Mesothelial cell of epicardium (in vitro differentiated cells): Measurements from ENCODE around the gene FAM78A. TPM values are rescaled to one million over a fixed set of nuclear protein-coding genes. Genes with fewer than 3 reads are reported as not detected.

Experiments
- DNase-seq, 2 experiments: peaks; one replicate each; pipeline ENCODE4 v3.0.0; 2021; ENCODE audit warnings: low spot score in 2 of 2; ENCODE audit not compliant: unreplicated experiment in 2 of 2
- H3K27ac Mint-ChIP-seq: 2 replicates; pipeline ENCODE4 v1.8.0; 2021; ENCODE audit warnings: mixed read lengths
- H3K27me3 Mint-ChIP-seq: 2 replicates; pipeline ENCODE4 v1.8.0; 2021; ENCODE audit warnings: low read depth, mixed read lengths
- H3K36me3 Mint-ChIP-seq: 2 replicates; pipeline ENCODE4 v1.8.0; 2021; ENCODE audit warnings: mixed read lengths
- H3K4me1 Mint-ChIP-seq: 2 replicates; pipeline ENCODE4 v1.8.0; 2021; ENCODE audit warnings: mixed read lengths
- H3K4me3 Mint-ChIP-seq: 2 replicates; pipeline ENCODE4 v1.8.0; 2021; ENCODE audit warnings: mild to moderate bottlenecking, moderate library complexity, mixed read lengths
- H3K9me3 Mint-ChIP-seq: 2 replicates; pipeline ENCODE4 v1.8.0; 2021; ENCODE audit warnings: mixed read lengths
- total RNA-seq: library from RNA; stranded (reverse); gene quantifications from 3 replicates; pipeline ENCODE4 v1.2.1, GENCODE V29; 2021
- TF ChIP-seq, protein P1 (sequence below): fragments of 200-600 bp; sonication (generic); IDR thresholded peaks from one replicate; pipeline ENCODE4 v1.5.0; 2021; ENCODE audit warnings: antibody characterized with exemption; ENCODE audit not compliant: unreplicated experiment

The FAM78A gene
- total RNA-seq, 1 donor from 2014 or later: 0.80 TPM

- TF ChIP-seq, protein P1, sequence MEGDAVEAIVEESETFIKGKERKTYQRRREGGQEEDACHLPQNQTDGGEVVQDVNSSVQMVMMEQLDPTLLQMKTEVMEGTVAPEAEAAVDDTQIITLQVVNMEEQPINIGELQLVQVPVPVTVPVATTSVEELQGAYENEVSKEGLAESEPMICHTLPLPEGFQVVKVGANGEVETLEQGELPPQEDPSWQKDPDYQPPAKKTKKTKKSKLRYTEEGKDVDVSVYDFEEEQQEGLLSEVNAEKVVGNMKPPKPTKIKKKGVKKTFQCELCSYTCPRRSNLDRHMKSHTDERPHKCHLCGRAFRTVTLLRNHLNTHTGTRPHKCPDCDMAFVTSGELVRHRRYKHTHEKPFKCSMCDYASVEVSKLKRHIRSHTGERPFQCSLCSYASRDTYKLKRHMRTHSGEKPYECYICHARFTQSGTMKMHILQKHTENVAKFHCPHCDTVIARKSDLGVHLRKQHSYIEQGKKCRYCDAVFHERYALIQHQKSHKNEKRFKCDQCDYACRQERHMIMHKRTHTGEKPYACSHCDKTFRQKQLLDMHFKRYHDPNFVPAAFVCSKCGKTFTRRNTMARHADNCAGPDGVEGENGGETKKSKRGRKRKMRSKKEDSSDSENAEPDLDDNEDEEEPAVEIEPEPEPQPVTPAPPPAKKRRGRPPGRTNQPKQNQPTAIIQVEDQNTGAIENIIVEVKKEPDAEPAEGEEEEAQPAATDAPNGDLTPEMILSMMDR: no peak
- Mint-ChIP-seq H3K9me3 (no peaks in the 10 kb centered on the region), H3K27ac (no peak overlapping the region), H3K4me1 (peaks cover 1% of the 10 kb centered on the region), H3K27me3 (no peaks in the 10 kb centered on the region), H3K36me3 (no peaks in the 10 kb centered on the region), H3K4me3 (no peak overlapping the region)
- no peak for DNase-seq
Measured at GRCh38 chr9:131257266-131258025, 18.9 kb downstream of the FAM78A start.

DNA sequence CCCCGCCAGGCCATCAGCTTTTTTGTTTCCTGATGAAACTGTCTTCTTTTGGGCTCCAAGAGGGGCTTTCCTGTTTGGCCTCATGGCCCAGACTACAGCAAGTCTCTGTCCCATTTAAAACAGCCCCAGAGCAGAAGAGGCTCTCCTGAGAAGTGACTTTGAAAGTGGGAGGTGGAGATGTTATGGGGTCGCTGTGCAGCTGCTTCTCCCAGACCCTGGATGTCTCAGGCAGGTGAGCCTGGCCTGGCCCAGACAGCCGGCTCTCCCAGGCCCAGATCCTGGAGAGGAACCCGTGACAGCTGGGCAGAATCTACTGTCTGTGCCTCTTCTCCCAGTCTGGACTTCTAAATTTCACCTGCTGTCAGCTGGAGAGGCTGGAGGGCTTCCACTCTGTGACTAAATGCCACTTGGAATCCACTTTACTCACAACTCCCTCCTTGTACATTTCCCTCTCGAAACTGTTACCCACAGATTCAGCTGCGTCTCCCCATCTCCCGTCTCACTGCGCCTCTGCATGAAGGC lies 20.6 kb downstream of the FAM78A start:
- Mint-ChIP-seq H3K36me3 (no peaks in the 10 kb centered on the region), H3K4me3 (no peak overlapping the region), H3K27me3 (no peaks in the 10 kb centered on the region), H3K27ac (peak overlapping the region; percentile 4), H3K4me1 (peaks cover 1% of the 10 kb centered on the region), H3K9me3 (no peaks in the 10 kb centered on the region)
- DNase-seq: no peak
- TF ChIP-seq, protein P1: no peak

DNA sequence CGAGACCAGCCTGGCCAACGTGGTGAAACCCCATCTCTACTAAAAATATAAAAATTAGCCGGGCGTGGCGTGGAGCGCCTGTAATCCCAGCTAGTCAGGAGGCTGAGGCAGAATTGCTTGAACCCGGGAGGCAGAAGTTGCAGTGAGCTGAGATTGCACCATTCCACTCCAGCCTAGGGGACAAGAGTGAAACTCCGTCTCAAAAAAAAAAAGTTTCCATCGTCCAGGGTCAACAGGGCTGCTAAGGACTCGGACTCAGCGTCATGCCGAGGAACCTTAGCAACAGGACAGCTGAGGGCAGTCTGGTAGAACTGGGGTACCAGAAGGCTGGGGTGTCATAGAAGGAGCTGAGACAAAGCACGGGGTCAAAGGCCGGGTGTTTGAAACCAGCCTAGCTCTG lies 21.7 kb downstream of the FAM78A start:
- TF ChIP-seq, protein P1: no peak
- Mint-ChIP-seq H3K36me3 (no peaks in the 10 kb centered on the region), H3K27me3 (no peaks in the 10 kb centered on the region), H3K27ac (no peak overlapping the region), H3K4me3 (no peak overlapping the region), H3K4me1 (peaks cover 1% of the 10 kb centered on the region), H3K9me3 (no peaks in the 10 kb centered on the region)
- no peak for DNase-seq

DNA sequence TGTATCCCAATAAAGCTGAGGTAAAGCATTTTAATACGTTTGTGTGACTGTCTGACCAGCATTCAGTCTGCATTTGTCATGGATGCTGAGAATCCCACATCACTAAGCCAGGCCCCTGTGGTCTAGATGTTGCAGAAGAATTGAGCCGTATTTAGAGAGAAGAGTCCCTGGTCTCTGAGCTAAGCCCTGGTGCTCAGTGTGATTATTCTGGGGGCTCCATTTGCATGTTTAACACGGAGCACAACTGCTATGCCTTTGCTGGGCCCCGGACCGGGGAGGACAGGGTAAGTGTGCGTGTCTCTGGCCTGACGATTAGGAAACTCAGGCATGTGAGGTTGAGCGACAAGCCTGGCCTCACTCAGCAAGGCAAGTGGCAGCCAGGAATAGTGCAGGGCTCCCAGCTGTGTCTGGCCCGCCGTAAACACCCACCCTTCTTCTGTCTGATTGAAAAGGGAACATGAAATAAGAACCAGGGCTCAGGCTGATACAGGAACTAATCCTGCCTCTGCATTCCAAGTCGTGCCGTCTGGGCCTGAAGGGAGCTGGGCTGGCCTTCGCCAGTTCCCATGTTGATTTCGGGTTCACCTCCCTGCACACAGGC lies 22.3 kb downstream of the FAM78A start:
- Mint-ChIP-seq H3K27me3 (no peaks in the 10 kb centered on the region), H3K36me3 (no peaks in the 10 kb centered on the region), H3K4me3 (no peak overlapping the region), H3K4me1 (peaks cover 1% of the 10 kb centered on the region), H3K9me3 (no peaks in the 10 kb centered on the region), H3K27ac (no peak overlapping the region)
- TF ChIP-seq, protein P1: no peak
- DNase-seq: no peak

DNA sequence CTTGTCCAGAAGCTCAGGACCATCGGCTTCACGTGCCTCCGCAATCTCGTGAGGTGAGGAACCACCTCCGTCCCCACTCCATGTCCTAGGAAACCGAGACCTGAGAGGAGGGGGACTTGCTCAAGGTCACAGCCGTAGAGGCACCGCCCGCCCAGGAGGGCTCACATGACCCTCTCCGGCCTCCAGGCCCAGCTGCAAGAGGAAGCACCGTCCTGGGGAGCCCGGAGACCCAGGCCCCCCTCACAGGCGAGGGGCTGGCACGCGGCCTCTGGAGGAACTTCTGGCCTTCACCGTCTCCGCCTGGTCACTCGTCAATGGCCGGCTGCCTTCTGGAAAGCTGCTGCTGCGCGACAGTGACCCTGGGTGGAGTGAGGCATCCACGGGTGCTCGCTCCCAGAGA lies 24.2 kb downstream of the FAM78A start:
- Mint-ChIP-seq H3K4me3 (no peak overlapping the region), H3K27me3 (no peaks in the 10 kb centered on the region), H3K27ac (no peak overlapping the region), H3K36me3 (no peaks in the 10 kb centered on the region), H3K9me3 (no peaks in the 10 kb centered on the region), H3K4me1 (peaks cover 1% of the 10 kb centered on the region)
- no peak for DNase-seq
- TF ChIP-seq, protein P1: no peak
